ENCODE data around the gene NAA20.

- TF ChIP-seq CTCF (IDR thresholded peaks at IDR 0.05 in 4 of 5, conservative IDR thresholded peaks at IDR 0.05 in 1 of 5) = no peak
- no peak for TF ChIP-seq POLR2A (IDR thresholded peaks at IDR 0.05)
Observed at GRCh38 chr20:20034486-20034885, 17.3 kb downstream of the NAA20 start.
